H7 (cell line): Measurements from ENCODE around the gene LIG4. TPM values are rescaled to one million over a fixed set of nuclear protein-coding genes. Genes with fewer than 3 reads are reported as not detected.
A peak's percentile ranks its signal among the peaks of the same experiment; 100 is the strongest.

Experiments
- DNase-seq: peaks from one replicate; pipeline ENCODE4 v3.0.0; 2012
- H3K27me3 ChIP-seq: 2 replicates; pipeline ENCODE4 v1.6.0; 2011; ENCODE audit warnings: mild to moderate bottlenecking, low read length; ENCODE audit not compliant: control insufficient read depth, insufficient read depth
- H3K36me3 ChIP-seq: replicated peaks from 2 replicates; pipeline ENCODE4 v1.5.1; 2011; ENCODE audit warnings: low read length; ENCODE audit not compliant: control insufficient read depth, insufficient read depth
- H3K4me3 ChIP-seq: 2 replicates; pipeline ENCODE4 v1.5.1; 2011; ENCODE audit warnings: low read depth, mild to moderate bottlenecking, control low read depth, low read length, moderate library complexity; ENCODE audit not compliant: insufficient read depth
- total RNA-seq: library from RNA; depleted of rRNA; stranded (reverse); fragments of >200 nt; shearing (Covaris generic); gene quantifications from 2 replicates; pipeline ENCODE4 v1.2.3, GENCODE V29; 2014

Gene LIG4
- total RNA-seq, 1 experiment from 2014 or later: 3.7 TPM

GRCh38 chr13:108214441-108215271 lies 680 bp downstream of the LIG4 start:
- peak overlapping the region; percentile 50 for H3K4me3 ChIP-seq
- H3K36me3 ChIP-seq: peaks cover 3% of the 10 kb centered on the region; the same call in 1 of the 2 replicates
- DNase-seq: peak; percentile 59
- H3K27me3 ChIP-seq: 0 out of 2 replicates have a peak, but pooled peaks cover 1% of the 10 kb centered on the region

- no peak for DNase-seq
- peak overlapping the region; percentile 4; the same call in 1 of the 2 replicates for H3K4me3 ChIP-seq
- H3K36me3 ChIP-seq: peaks cover 3% of the 10 kb centered on the region; the same call in 1 of the 2 replicates
- 0 out of 2 replicates have a peak, but pooled peaks cover 1% of the 10 kb centered on the region for H3K27me3 ChIP-seq
Observed at GRCh38 chr13:108213946-108214345, 1.4 kb downstream of the LIG4 start.

GRCh38 chr13:108212886-108213285 lies 2.5 kb downstream of the LIG4 start:
- Histone ChIP-seq H3K27me3 (0 out of 2 replicates have a peak, but pooled peaks cover 1% of the 10 kb centered on the region), H3K4me3 (no peak overlapping the region), H3K36me3 (peaks cover 3% of the 10 kb centered on the region; the same call in 1 of the 2 replicates)
- DNase-seq: no peak

GRCh38 chr13:108210551-108210950 lies 4.8 kb downstream of the LIG4 start:
- no peak for DNase-seq
- Histone ChIP-seq H3K36me3 (peaks cover 3% of the 10 kb centered on the region; the same call in 1 of the 2 replicates), H3K27me3 (0 out of 2 replicates have a peak, but pooled peaks cover 1% of the 10 kb centered on the region), H3K4me3 (no peak overlapping the region)

- H3K36me3 ChIP-seq: no peaks in the 10 kb centered on the region
- no peak overlapping the region for H3K4me3 ChIP-seq
- no peaks in the 10 kb centered on the region for H3K27me3 ChIP-seq
- no peak for DNase-seq
Observed at GRCh38 chr13:108200781-108201398, 14.4 kb downstream of the LIG4 start.

- H3K27me3 ChIP-seq: no peaks in the 10 kb centered on the region
- H3K36me3 ChIP-seq: no peaks in the 10 kb centered on the region
- no peak overlapping the region for H3K4me3 ChIP-seq
- no peak for DNase-seq
Observed at GRCh38 chr13:108195861-108196260, 19.5 kb downstream of the LIG4 start.

GRCh38 chr13:108195146-108195545 lies 20.2 kb downstream of the LIG4 start:
- Histone ChIP-seq H3K4me3 (no peak overlapping the region), H3K27me3 (no peaks in the 10 kb centered on the region), H3K36me3 (no peaks in the 10 kb centered on the region)
- no peak for DNase-seq

- H3K27me3 ChIP-seq: no peaks in the 10 kb centered on the region
- H3K4me3 ChIP-seq: no peak overlapping the region
- DNase-seq: no peak
- H3K36me3 ChIP-seq: no peaks in the 10 kb centered on the region
Observed at GRCh38 chr13:108194435-108194936, 20.9 kb downstream of the LIG4 start.

GRCh38 chr13:108193806-108194205 lies 21.5 kb downstream of the LIG4 start:
- no peak for DNase-seq
- Histone ChIP-seq H3K4me3 (no peak overlapping the region), H3K36me3 (no peaks in the 10 kb centered on the region), H3K27me3 (no peaks in the 10 kb centered on the region)

- Histone ChIP-seq H3K4me3 (no peak overlapping the region), H3K27me3 (no peaks in the 10 kb centered on the region), H3K36me3 (no peaks in the 10 kb centered on the region)
- no peak for DNase-seq
Observed at GRCh38 chr13:108190897-108191296, 24.4 kb downstream of the LIG4 start.

- no peak overlapping the region for H3K4me3 ChIP-seq
- no peaks in the 10 kb centered on the region for H3K36me3 ChIP-seq
- no peaks in the 10 kb centered on the region for H3K27me3 ChIP-seq
- no peak for DNase-seq
Observed at GRCh38 chr13:108188260-108188659, 27.1 kb downstream of the LIG4 start.

GRCh38 chr13:108185223-108185622 lies 30.1 kb downstream of the LIG4 start:
- DNase-seq: no peak
- H3K4me3 ChIP-seq: no peak overlapping the region
- H3K27me3 ChIP-seq: no peaks in the 10 kb centered on the region
- no peaks in the 10 kb centered on the region for H3K36me3 ChIP-seq

GRCh38 chr13:108182652-108183051 lies 32.7 kb downstream of the LIG4 start:
- Histone ChIP-seq H3K36me3 (no peaks in the 10 kb centered on the region), H3K27me3 (no peaks in the 10 kb centered on the region), H3K4me3 (no peak overlapping the region)
- no peak for DNase-seq

- no peaks in the 10 kb centered on the region for H3K36me3 ChIP-seq
- H3K4me3 ChIP-seq: no peak overlapping the region
- no peaks in the 10 kb centered on the region for H3K27me3 ChIP-seq
- no peak for DNase-seq
Observed at GRCh38 chr13:108178078-108178477, 37.3 kb downstream of the LIG4 start.
